HG03064 (cell line): ENCODE measurements around the gene UBE2G1.
"Not testable (repeated sequence)": the region's sequence is repeated elsewhere in the genome, so short reads cannot be mapped to it uniquely, and the experiment has no call there.

Source experiments
- ATAC-seq: cut with Tn5 transposase; IDR thresholded peaks from one replicate; pipeline ENCODE4 v1.9.1; 2021; ENCODE audit warnings: low read depth; ENCODE audit not compliant: unreplicated experiment

The UBE2G1 gene

GRCh38 chr17:4375796-4376440 lies 9.4 kb upstream of the UBE2G1 start:
- peak; percentile 2 for ATAC-seq

- peak; percentile 59 for ATAC-seq
These were observed 8.7 kb upstream of the UBE2G1 start for GRCh38 chr17:4375039-4375748.

- no peak for ATAC-seq
These were observed 3.2 kb upstream of the UBE2G1 start for GRCh38 chr17:4369557-4370230.

- ATAC-seq, result no peak
These were observed 1.9 kb upstream of the UBE2G1 start for GRCh38 chr17:4368341-4368740.

- not testable (repeated sequence) for ATAC-seq
These were observed 702 bp upstream of the UBE2G1 start for GRCh38 chr17:4367177-4367576.

- ATAC-seq, result peak; percentile 22
These were observed 698 bp downstream of the UBE2G1 start for GRCh38 chr17:4365628-4366326.

GRCh38 chr17:4365103-4365627 lies 1.3 kb downstream of the UBE2G1 start:
- ATAC-seq, result peak; percentile 39

- no peak for ATAC-seq
These were observed 1.8 kb downstream of the UBE2G1 start for GRCh38 chr17:4364622-4365041.

GRCh38 chr17:4362141-4362540 lies 4.3 kb downstream of the UBE2G1 start:
- no peak for ATAC-seq

- no peak for ATAC-seq
These were observed 8.3 kb downstream of the UBE2G1 start for GRCh38 chr17:4358154-4358553.

- no peak for ATAC-seq
These were observed 8.8 kb downstream of the UBE2G1 start for GRCh38 chr17:4357671-4358070.

GRCh38 chr17:4357030-4357628 lies 9.3 kb downstream of the UBE2G1 start:
- ATAC-seq, result no peak

- no peak for ATAC-seq
These were observed 11.5 kb downstream of the UBE2G1 start for GRCh38 chr17:4354862-4355514.

GRCh38 chr17:4354206-4354605 lies 12.3 kb downstream of the UBE2G1 start:
- ATAC-seq, result no peak

GRCh38 chr17:4350214-4350613 lies 16.3 kb downstream of the UBE2G1 start:
- ATAC-seq, result not testable (repeated sequence)

GRCh38 chr17:4345581-4346252 lies 20.8 kb downstream of the UBE2G1 start:
- ATAC-seq, result no peak

GRCh38 chr17:4344926-4345325 lies 21.5 kb downstream of the UBE2G1 start:
- ATAC-seq, result no peak

GRCh38 chr17:4342535-4342934 lies 23.9 kb downstream of the UBE2G1 start:
- ATAC-seq, result no peak

- no peak for ATAC-seq
These were observed 24.9 kb downstream of the UBE2G1 start for GRCh38 chr17:4341616-4341977.
